ENCODE results near the gene MYO3B.

MYO3B gene

GRCh38 chr2:170177950-170178781, at the start of gene MYO3B:
TSS of gene MYO3B (plus strand) at chr2:170178147. CDS start at chr2:170178288, 141 bp downstream.
- DNase-seq (ENCODE audit: low spot score), result peak; percentile 38

DNA sequence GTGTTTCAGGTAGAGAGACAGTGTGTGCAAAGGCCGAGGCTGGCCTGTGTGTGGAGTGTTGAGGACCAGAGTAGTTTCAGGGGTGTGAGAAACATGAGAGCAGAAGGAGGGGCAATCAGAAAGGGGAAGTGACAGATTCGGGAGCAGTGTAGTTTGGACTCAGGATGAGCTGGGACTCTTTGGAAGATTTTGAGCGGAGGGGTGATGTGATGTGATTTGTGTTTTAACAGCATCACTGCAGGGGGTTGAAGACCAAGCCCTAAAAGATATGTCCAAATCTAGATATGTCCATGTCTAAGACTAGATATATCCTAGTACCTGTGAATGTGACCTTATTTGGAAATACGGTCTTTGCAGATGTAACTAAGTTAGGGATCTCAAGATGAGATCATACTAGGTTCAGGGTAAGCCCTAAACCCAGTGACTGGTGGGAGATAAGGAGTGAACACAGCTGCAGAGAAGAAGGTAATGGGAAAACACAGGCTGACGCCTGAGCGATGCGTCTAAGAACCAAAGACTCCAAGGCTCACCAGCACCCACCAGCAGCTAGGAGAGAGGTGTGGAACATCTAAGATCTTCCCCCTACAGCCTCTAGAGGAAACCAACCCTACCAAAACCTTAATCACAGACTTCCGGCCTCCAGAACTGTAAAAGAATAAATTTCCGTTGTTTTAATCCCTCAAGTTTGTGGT, 38.5 kb upstream of the MYO3B start:
- DNase-seq (ENCODE audit: low spot score), result no peak

- no peak for DNase-seq (ENCODE audit: low spot score)
Measured at GRCh38 chr2:170140561-170140960, 37.4 kb upstream of the MYO3B start.

DNA sequence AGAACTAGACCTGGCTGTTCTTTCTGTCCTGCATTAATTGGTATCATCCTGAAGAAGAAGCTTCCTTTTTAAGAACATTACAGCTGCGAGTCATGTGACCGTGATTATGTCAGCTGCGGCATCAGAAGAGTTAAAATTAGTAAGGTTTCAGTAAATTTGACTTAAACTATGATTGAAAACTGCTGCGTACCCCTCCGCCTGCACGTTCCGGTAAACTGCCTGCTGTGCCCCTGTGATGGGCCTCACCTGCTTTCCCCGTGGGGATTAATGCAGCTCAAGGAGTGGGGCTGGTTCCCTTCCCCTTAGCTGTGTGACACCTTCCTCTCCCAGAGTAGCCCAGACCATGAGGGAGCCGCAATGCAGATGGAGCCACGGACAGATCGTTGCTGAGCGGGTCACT, 36.1 kb upstream of the MYO3B start:
- DNase-seq (ENCODE audit: low spot score), result no peak

DNA sequence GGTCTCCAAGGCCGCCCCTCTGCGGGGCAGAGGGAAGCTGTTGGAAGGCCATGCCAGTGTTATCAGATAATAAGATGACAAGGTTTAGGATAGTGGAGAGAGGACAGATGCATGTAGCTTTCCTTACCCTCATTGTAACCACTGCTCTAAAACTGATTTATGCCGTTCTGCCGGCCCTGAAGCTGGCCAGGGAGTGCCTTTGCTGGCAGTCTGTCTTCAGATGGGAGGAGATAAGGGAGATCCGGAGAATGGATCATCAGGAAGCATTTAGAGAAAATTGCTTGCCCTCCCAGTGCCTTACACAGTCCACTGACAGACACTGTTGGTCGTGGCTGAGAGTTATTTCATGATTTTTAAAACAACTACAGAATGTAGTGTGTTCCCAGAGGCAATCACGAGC, 35.4 kb upstream of the MYO3B start:
- DNase-seq (ENCODE audit: low spot score), result no peak

DNA sequence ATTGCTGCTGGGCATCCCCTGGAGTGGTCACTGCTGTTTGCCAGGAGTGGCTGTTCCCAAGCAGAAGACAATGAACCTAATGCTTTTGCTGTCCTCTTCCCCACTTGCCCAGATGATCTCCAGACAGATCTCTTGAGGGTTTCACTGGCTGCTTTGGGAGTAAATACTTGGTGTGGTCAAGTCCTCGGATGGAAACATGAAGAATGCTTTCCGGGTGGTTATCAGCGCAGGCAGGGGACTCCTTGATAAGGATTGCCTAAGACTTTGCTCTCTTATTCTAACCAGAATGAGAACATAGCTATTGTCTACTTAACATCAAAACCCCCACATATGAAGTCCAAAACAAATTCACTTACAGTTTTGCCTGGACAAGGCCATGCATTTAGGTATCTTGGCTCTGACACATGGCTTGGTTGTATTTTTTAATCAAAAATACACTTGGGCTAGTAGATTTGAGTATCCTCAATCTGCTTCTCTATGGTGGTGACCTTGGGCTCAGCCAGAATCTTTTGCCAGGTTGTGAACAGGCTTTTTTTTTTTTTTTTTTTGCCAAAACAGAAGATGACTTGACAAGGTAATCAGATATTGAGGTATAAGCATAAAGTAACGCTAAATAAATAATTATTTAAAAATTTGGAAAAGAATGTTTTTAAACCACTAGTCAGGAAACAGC, 34.8 kb upstream of the MYO3B start:
- no peak for DNase-seq (ENCODE audit: low spot score)

GRCh38 chr2:170144761-170145160, 33.2 kb upstream of the MYO3B start:
- DNase-seq (ENCODE audit: low spot score), result no peak

DNA sequence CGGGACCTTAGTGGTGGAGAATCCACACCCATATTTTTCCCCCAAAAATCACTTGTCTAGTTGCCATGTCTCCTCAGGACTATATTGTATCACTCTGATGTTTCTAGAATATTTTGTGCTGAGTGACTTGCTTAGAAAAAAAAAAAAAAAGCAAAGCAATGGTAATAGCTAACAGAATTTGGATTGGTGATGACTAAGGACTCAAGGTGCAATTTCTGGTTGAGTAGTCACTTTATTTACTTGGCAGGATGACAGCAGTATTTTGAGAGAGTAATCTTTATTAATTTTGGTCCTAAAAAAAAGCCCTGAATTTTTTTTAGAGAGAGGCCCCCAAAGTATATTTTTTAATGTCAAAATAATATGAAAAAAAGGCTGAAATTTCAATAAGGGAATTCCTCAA, 32.8 kb upstream of the MYO3B start:
- DNase-seq (ENCODE audit: low spot score), result no peak

GRCh38 chr2:170145675-170146432, 32.1 kb upstream of the MYO3B start:
- no peak for DNase-seq (ENCODE audit: low spot score)

- no peak for DNase-seq (ENCODE audit: low spot score)
Measured at GRCh38 chr2:170146784-170147183, 31.2 kb upstream of the MYO3B start.

- DNase-seq (ENCODE audit: low spot score), result no peak
Measured at GRCh38 chr2:170147576-170147975, 30.4 kb upstream of the MYO3B start.

GRCh38 chr2:170148161-170148560, 29.8 kb upstream of the MYO3B start:
- DNase-seq (ENCODE audit: low spot score), result no peak

DNA sequence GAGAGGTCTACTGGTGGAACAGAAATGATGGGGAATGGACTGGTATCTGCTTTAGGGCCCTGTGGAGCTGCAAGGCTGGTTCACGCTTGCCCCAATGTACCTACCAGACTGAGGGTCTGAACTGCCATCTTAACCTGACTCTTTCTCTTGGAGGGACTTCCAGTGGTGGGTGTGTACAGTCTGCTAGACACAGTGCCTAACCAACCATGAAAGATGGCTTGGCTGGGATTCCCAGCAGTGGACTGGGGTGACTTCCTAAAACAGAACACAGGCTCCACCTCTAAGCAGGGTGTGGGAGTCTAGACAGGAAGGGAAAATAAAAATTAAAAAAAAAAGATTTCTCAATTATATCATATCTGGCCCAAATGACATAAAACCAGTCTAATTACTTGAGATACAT, 25.5 kb upstream of the MYO3B start:
- DNase-seq (ENCODE audit: low spot score), result no peak

DNA sequence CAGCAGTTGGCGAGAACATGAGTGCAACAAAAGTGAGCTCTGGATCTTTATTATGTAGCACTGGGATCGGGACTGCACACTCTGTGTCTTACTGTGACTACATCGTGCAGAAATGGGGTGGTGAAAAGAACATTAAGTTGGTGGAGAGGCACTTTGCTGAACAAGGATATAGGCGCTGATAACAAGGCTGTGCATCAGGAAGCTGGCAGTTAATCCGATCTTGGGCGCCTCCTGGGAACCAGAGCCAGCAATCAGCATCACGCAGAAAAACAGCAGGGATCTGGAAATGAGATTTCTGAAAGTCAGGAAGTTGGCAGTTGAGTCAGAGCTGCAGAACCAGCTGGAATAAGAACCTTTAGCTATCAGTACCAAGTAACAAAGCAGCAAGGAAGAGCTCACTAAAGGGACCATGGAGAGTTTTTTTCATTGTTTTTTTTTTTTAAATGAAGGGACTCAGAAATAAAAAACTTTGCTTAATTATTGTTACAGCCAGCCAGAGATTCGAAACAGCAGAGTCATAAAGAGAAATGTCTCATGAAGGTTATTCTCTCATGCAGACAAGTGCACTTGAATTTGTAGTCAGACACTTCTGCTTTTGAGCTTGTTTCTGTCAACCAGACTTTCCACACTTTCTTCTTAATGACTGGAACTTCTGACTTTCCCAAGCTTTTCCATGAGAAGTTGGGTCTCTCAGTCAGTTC, 22.8 kb upstream of the MYO3B start:
- DNase-seq (ENCODE audit: low spot score), result no peak

DNA sequence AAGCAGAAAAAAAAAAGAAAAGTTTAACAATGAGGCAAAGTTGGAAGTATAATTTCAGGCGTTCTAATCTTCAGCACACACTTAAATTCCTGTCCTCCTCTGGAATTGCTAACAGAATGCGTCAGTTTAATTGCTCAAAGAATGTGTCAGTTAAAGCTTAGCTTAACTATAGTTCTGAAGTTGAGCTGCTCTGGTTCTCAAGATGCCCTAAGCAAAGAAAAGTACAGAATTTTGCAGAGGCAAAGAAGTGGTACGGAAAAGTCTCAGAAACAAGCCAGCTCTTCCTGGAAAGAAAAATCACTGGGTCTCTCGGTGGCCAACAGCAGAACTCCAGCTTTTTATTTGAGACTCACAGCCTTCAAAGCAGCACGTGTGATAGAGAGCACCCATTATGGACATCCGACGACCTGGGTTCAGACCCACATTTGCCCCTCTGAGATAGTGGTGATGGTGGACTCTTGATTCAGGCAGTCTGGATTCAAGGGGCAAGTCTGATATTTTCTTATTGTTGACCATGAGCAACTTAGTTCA, 22.2 kb upstream of the MYO3B start:
- DNase-seq (ENCODE audit: low spot score), result no peak

DNA sequence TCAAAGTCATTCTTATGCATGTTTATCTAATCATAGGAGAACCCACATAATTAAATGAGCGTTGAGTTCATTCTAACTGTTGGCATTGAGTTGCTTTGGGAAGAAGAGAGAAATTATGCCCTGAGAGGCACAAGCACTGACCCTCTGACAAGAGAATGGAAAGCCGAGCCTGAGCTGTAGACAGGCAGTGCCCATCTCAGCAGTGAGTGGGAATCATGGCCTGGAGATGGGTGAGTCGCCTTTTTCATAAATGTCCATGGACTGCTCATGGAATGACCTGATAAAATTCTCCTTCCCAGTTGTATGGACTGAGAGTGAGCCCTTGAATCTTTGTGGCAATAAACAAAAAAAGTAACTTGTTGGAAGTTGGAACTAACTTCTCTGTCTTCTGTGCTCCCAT, 21.4 kb upstream of the MYO3B start:
- DNase-seq (ENCODE audit: low spot score), result no peak

DNA sequence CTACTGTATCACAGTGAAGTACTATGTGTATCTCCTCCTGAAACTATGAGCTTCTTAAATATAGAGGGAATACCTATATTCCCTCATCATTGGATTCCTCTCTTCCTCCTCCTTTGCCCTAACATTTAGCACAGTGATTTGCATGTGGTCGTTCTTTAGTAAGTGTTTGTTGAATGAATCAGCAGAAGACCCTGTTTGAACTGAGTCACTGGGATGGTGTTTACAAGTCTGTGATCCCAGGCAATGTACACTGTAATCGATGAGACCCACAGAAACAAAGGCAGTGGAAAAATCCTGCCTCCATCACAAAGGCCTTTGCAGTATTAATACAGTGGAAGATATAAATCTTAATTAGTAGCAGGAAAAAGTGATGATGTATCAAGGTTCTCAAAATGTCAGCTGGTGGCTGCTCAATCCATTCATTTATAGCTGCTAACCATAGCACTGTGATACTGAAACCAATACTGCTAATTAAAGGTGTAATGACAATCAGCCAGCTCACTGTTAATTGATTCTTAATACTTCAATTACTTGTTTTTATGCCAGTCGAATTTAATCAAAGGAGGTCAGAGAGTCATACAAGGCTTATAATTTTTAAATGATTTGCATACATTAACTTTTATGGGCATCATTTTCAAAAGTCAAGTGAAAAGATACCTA, 20.8 kb upstream of the MYO3B start:
- no peak for DNase-seq (ENCODE audit: low spot score)

- DNase-seq (ENCODE audit: low spot score), result no peak
Measured at GRCh38 chr2:170159060-170159459, 18.9 kb upstream of the MYO3B start.

- no peak for DNase-seq (ENCODE audit: low spot score)
Measured at GRCh38 chr2:170161516-170162270, 16.3 kb upstream of the MYO3B start.

- no peak for DNase-seq (ENCODE audit: low spot score)
Measured at GRCh38 chr2:170162271-170162632, 15.7 kb upstream of the MYO3B start.

All from putamen (tissue), 1 donor.